Right lobe of liver (tissue), 6 donors: Measurements from ENCODE around the gene ERCC6L2. TPM values are rescaled to one million over a fixed set of nuclear protein-coding genes. Genes with fewer than 3 reads are reported as not detected.

Experiments used
- ATAC-seq, 4 donors: fragments of 200-7000 bp; cut with Tn5 transposase; one replicate each; pipeline ENCODE4 v1.9.1; 2020; ENCODE audit warnings: mild to moderate bottlenecking in 4 of 4, moderate library complexity in 4 of 4
- DNase-seq, 3 donors: peaks; one replicate each; pipeline ENCODE4 v3.0.0-alpha.2; 2020
- H3K27ac ChIP-seq, 3 donors: fragments of 200-600 bp; one replicate each; pipeline ENCODE4 v1.8.0; 2022
- H3K27me3 ChIP-seq, 2 donors: fragments of 200-600 bp; one replicate each; pipeline ENCODE4 v1.8.0; 2022
- H3K36me3 ChIP-seq, 4 donors: fragments of 200-600 bp; sonication (generic) in 1 of 4; one replicate each; pipeline versions ENCODE4 v1.5.1 to v1.8.0; 2017 to 2022; ENCODE audit warnings: control low read depth in 1 of 4
- H3K4me1 ChIP-seq, 4 donors: fragments of 200-600 bp; sonication (generic) in 1 of 4; one replicate each; pipeline versions ENCODE4 v1.5.1 to v1.8.0; 2017 to 2022; ENCODE audit warnings: control low read depth in 1 of 4
- H3K4me3 ChIP-seq, 3 donors: fragments of 200-600 bp; one replicate each; pipeline ENCODE4 v1.8.0; 2022
- H3K9me3 ChIP-seq, 4 donors: fragments of 200-600 bp; sonication (generic) in 1 of 4; one replicate each; pipeline versions ENCODE4 v1.5.1 to v1.8.0; 2017 to 2022; ENCODE audit warnings: control low read depth in 1 of 4
- CTCF ChIP-seq, 4 donors: fragments of 200-600 bp in 3 of 4; fragments of 450-650 bp in 1 of 4; IDR thresholded peaks; one replicate each; pipeline versions ENCODE4 v1.5.1 to v1.8.0; 2016 to 2022; ENCODE audit warnings: antibody characterized with exemption in 4 of 4, mild to moderate bottlenecking in 2 of 4
- POLR2A ChIP-seq: fragments of 450-650 bp; IDR thresholded peaks from one replicate; pipeline ENCODE4 v1.6.1; 2017; ENCODE audit warnings: antibody characterized with exemption, mild to moderate bottlenecking
- WGBS: methylation state at CpG from one replicate; pipeline ENCODE4 v1.1.6; 2018; ENCODE audit warnings: low coverage, low lambda C conversion rate; ENCODE audit not compliant: insufficient coverage; ENCODE audit errors: missing lambda C conversion rate; 5-methylcytosine and 5-hydroxymethylcytosine counted together
- intact Hi-C, 2 donors: fragments of 100-400 bp; cut with DNase I; formaldehyde crosslinking; loops; one replicate each; pipeline versions ENCODE4 v1.11.2 to v1.14.1; 2022
- total RNA-seq, 6 experiments: library from RNA; depleted of rRNA in 2 of 6; stranded (reverse); fragments of >200 nt in 2 of 6; fragmentation: NEBNext Ultra II Directional in 3 of 6; extraction: Animal tissue kit (Norgen Biotek cat#: 25700) in 3 of 6; gene quantifications; one replicate each; pipeline versions ENCODE4 v1.1.0 to v1.2.4, GENCODE V29; 2016 to 2023
- donor health status: DM: no; HTN: yes; CAD: no.
- donor health status: DM: no; HTN: no; CAD: no.
- donor health status: DM: no; HTN: no; CAD: no.
- donor health status: DM: no; HTN: yes; CAD: no.
- donor health status: DM: no; HTN: yes; CAD: no.

Gene ERCC6L2
- total RNA-seq, 6 experiments from 2014 or later: 11.5 to 21.1 (median 17.2) TPM

- H3K36me3 ChIP-seq: peaks cover 0 to 8% (median 3%) of the 10 kb centered on the region in 4 donors
- 40% methylated on average over 1 of the region's 1 CpG for WGBS
- H3K27ac ChIP-seq: no peak overlapping the region
- intact Hi-C loops: no loop called here
- no peaks in the 10 kb centered on the region for H3K27me3 ChIP-seq
- peak in 1 of 4 donors; percentile 23 for ATAC-seq
- H3K9me3 ChIP-seq: no peaks in the 10 kb centered on the region
- TF ChIP-seq CTCF (IDR thresholded peaks at IDR 0.05) (no peak), POLR2A (no peak)
- H3K4me3 ChIP-seq: no peak overlapping the region
- no peak for DNase-seq
- peaks cover 0 to 16% (median 6%) of the 10 kb centered on the region in 4 donors for H3K4me1 ChIP-seq
Observed at GRCh38 chr9:95977371-95977770, 101.9 kb downstream of the ERCC6L2 start.

- ATAC-seq (no peak), DNase-seq (no peak)
- Histone ChIP-seq H3K9me3 (no peaks in the 10 kb centered on the region), H3K4me1 (peaks cover 0 to 16% (median 6%) of the 10 kb centered on the region in 4 donors), H3K27me3 (no peaks in the 10 kb centered on the region), H3K4me3 (no peak overlapping the region), H3K36me3 (peaks cover 0 to under 1% (median 0%) of the 10 kb centered on the region in 4 donors), H3K27ac (no peak overlapping the region)
- WGBS: 86% methylated on average over 4 of the region's 4 CpGs
- TF ChIP-seq POLR2A: no peak
- TF ChIP-seq CTCF (IDR thresholded peaks at IDR 0.05): no peak
- intact Hi-C loops: no loop called here
Observed at GRCh38 chr9:95978106-95978505, 102.6 kb downstream of the ERCC6L2 start.

GRCh38 chr9:95979446-95979845 is 104.0 kb downstream of the ERCC6L2 start:
- no peak for ATAC-seq
- 80% methylated on average over 4 of the region's 4 CpGs for WGBS
- H3K9me3 ChIP-seq: no peaks in the 10 kb centered on the region
- no peak for DNase-seq
- H3K4me3 ChIP-seq: no peak overlapping the region
- H3K4me1 ChIP-seq: peaks cover 0 to 16% (median 6%) of the 10 kb centered on the region in 4 donors
- H3K27me3 ChIP-seq: no peaks in the 10 kb centered on the region
- TF ChIP-seq POLR2A: no peak
- no peak for TF ChIP-seq CTCF (IDR thresholded peaks at IDR 0.05)
- H3K36me3 ChIP-seq: no peaks in the 10 kb centered on the region
- intact Hi-C loops: no loop called here
- no peak overlapping the region for H3K27ac ChIP-seq

GRCh38 chr9:95980262-95981125 is 105.0 kb downstream of the ERCC6L2 start:
- TF ChIP-seq POLR2A (no peak), CTCF (IDR thresholded peaks at IDR 0.05) (no peak)
- 51% methylated on average over 7 of the region's 8 CpGs for WGBS
- H3K27me3 ChIP-seq: no peaks in the 10 kb centered on the region
- DNase-seq: no peak
- no peaks in the 10 kb centered on the region for H3K36me3 ChIP-seq
- H3K4me3 ChIP-seq: no peak overlapping the region
- peaks cover 0 to 16% (median 6%) of the 10 kb centered on the region in 4 donors for H3K4me1 ChIP-seq
- H3K9me3 ChIP-seq: no peaks in the 10 kb centered on the region
- intact Hi-C loops: no loop called here
- peak overlapping the region in 1 of 3 donors; percentile 19 for H3K27ac ChIP-seq
- peak; percentile 41 to 78 (median 74) for ATAC-seq
